H1 (cell line): ENCODE measurements around the gene CFAP65. TPM values are rescaled to one million over a fixed set of nuclear protein-coding genes. Genes with fewer than 3 reads are reported as not detected.
A peak's percentile ranks its signal among the peaks of the same experiment; 100 is the strongest.

Source experiments
- CTCF ChIA-PET: fragments of 300-600 bp; sonication (Branson Sonifier 250); formaldehyde crosslinking; loops from one replicate; lab custom pipeline; 2021; ENCODE audit not compliant: partially characterized antibody; lab: Charles Lee
- POLR2A ChIA-PET: fragments of 300-600 bp; sonication (Branson Sonifier 250); formaldehyde crosslinking; loops from one replicate; lab custom pipeline; 2021; ENCODE audit warnings: inconsistent platforms; ENCODE audit not compliant: partially characterized antibody; lab: Charles Lee
- DNase-seq, 2 experiments: peaks; one replicate each; pipeline versions ENCODE4 v3.0.0 to v3.0.0-alpha.2; 2010 to 2022; ENCODE audit warnings: low spot score in 2 of 2, low read depth in 1 of 2, mixed read lengths in 1 of 2
- FAIRE-seq: peaks from 2 replicates; lab custom pipeline; 2011; peaks lifted over from hg19 to GRCh38; lab: Jason Lieb, UNC
- H2AFZ ChIP-seq: 2 replicates; pipeline ENCODE4 v1.8.1; 2012; ENCODE audit warnings: low read length, inconsistent platforms
- H2AK5ac ChIP-seq: 2 replicates; pipeline ENCODE4 v1.6.1; 2013; ENCODE audit warnings: low read depth, low read length
- H2BK120ac ChIP-seq: replicated peaks from 2 replicates; pipeline ENCODE3; 2013; ENCODE audit warnings: low read depth, low read length, inconsistent platforms
- H2BK12ac ChIP-seq: 2 replicates; pipeline ENCODE4 v1.6.1; 2013; ENCODE audit warnings: low read depth, low read length
- H2BK15ac ChIP-seq: 2 replicates; pipeline ENCODE4 v1.6.1; 2013; ENCODE audit warnings: low read length
- H2BK20ac ChIP-seq: 2 replicates; pipeline ENCODE4 v1.6.1; 2013; ENCODE audit warnings: low read length
- H2BK5ac ChIP-seq: 2 replicates; pipeline ENCODE4 v1.6.1; 2013; ENCODE audit warnings: low read depth, low read length
- H3K14ac ChIP-seq: 2 replicates; pipeline ENCODE4 v1.6.1; 2013; ENCODE audit warnings: inconsistent platforms; ENCODE audit not compliant: insufficient read length
- H3K18ac ChIP-seq: 2 replicates; pipeline ENCODE4 v1.6.1; 2013; ENCODE audit warnings: low read length; ENCODE audit errors: extremely low read depth
- H3K23ac ChIP-seq: 2 replicates; pipeline ENCODE4 v1.6.1; 2013; ENCODE audit warnings: inconsistent platforms; ENCODE audit not compliant: insufficient read length
- H3K23me2 ChIP-seq: 2 replicates; pipeline ENCODE4 v1.6.1; 2013; ENCODE audit warnings: low read depth, low read length
- H3K27ac ChIP-seq: 2 replicates; pipeline ENCODE4 v1.6.1; 2011; ENCODE audit warnings: low read depth, low read length, inconsistent platforms
- H3K27me3 ChIP-seq, 4 experiments: replicated peaks in 1 of 4; 1 replicate in 1 of 4; 2 replicates in 3 of 4; pipeline versions ENCODE4 v1.6.1 to v1.8.1; 2011 to 2013; ENCODE audit warnings: low read length in 3 of 4, mild to moderate bottlenecking in 3 of 4, inconsistent platforms in 2 of 4, mixed read lengths in 2 of 4, moderate library complexity in 1 of 4; ENCODE audit not compliant: control insufficient read depth in 3 of 4, insufficient read depth in 3 of 4; ENCODE audit errors: extremely low read depth in 1 of 4
- H3K36me3 ChIP-seq, 4 experiments: 2 replicates each; pipeline versions ENCODE4 v1.6.1 to v1.8.1; 2011 to 2013; ENCODE audit warnings: mild to moderate bottlenecking in 4 of 4, low read length in 3 of 4, moderate library complexity in 2 of 4, control low read depth in 1 of 4, inconsistent platforms in 1 of 4; ENCODE audit not compliant: insufficient read depth in 4 of 4, control insufficient read depth in 2 of 4
- H3K4ac ChIP-seq: replicated peaks from 2 replicates; pipeline ENCODE3; 2013; ENCODE audit warnings: low read length, low read depth, mixed read lengths, inconsistent platforms; ENCODE audit not compliant: insufficient read length
- H3K4me1 ChIP-seq, 4 experiments: replicated peaks in 1 of 4; 1 replicate in 1 of 4; 2 replicates in 3 of 4; pipeline versions ENCODE4 v1.6.1 to v1.8.1; 2011 to 2013; ENCODE audit warnings: low read length in 3 of 4, inconsistent platforms in 2 of 4, mixed read lengths in 1 of 4; ENCODE audit not compliant: insufficient read depth in 4 of 4, control insufficient read depth in 3 of 4
- H3K4me2 ChIP-seq, 2 experiments: 2 replicates each; pipeline versions ENCODE4 v1.6.1 to v1.8.1; 2011 to 2013; ENCODE audit warnings: low read depth in 2 of 2, low read length in 2 of 2, control low read depth in 1 of 2, inconsistent platforms in 1 of 2, mild to moderate bottlenecking in 1 of 2; ENCODE audit not compliant: insufficient read depth in 1 of 2
- H3K4me3 ChIP-seq, 4 experiments: fragments of 200-600, 300-600 bp in 1 of 4; sonication (generic), shearing (Covaris generic), sonication (Bioruptor Twin) in 1 of 4; 2 replicates each; pipeline versions ENCODE4 v1.5.1 to v1.8.1; 2011 to 2016; ENCODE audit warnings: low read length in 4 of 4, low read depth in 3 of 4, control low read depth in 2 of 4, inconsistent platforms in 2 of 4, mild to moderate bottlenecking in 2 of 4, mixed read lengths in 1 of 4, moderate library complexity in 1 of 4; ENCODE audit not compliant: insufficient read depth in 2 of 4; ENCODE audit errors: extremely low read depth in 1 of 4
- H3K56ac ChIP-seq: replicated peaks from 2 replicates; pipeline ENCODE3; 2013; ENCODE audit warnings: low read depth, mild to moderate bottlenecking, mixed read lengths, low read length, inconsistent platforms; ENCODE audit not compliant: insufficient read length
- H3K79me1 ChIP-seq: 2 replicates; pipeline ENCODE4 v1.6.1; 2013; ENCODE audit warnings: low read depth, low read length, control low read depth
- H3K79me2 ChIP-seq, 2 experiments: 2 replicates each; pipeline versions ENCODE4 v1.6.1 to v1.8.1; 2012 to 2013; ENCODE audit warnings: low read length in 2 of 2, mild to moderate bottlenecking in 2 of 2, inconsistent platforms in 1 of 2; ENCODE audit not compliant: insufficient read depth in 2 of 2, control insufficient read depth in 1 of 2
- H3K9ac ChIP-seq, 4 experiments: replicated peaks in 1 of 4; 1 replicate in 1 of 4; 2 replicates in 3 of 4; pipeline versions ENCODE4 v1.6.1 to v1.8.1; 2011 to 2013; ENCODE audit warnings: low read depth in 3 of 4, low read length in 3 of 4, control low read depth in 2 of 4, mild to moderate bottlenecking in 2 of 4, moderate library complexity in 2 of 4, inconsistent platforms in 1 of 4; ENCODE audit errors: extremely low read depth in 1 of 4
- H3K9me3 ChIP-seq, 2 experiments: 2 replicates each; pipeline versions ENCODE4 v1.6.1 to v1.8.1; 2012 to 2013; ENCODE audit warnings: mild to moderate bottlenecking in 2 of 2, moderate library complexity in 2 of 2, control low read depth in 1 of 2, inconsistent platforms in 1 of 2, low read depth in 1 of 2, low read length in 1 of 2, mixed read lengths in 1 of 2; ENCODE audit not compliant: insufficient read depth in 2 of 2
- H4K20me1 ChIP-seq, 2 experiments: replicated peaks in 1 of 2; 2 replicates each; pipeline versions ENCODE3 to v1.8.1; 2011 to 2013; ENCODE audit warnings: inconsistent platforms in 2 of 2, low read length in 2 of 2, mild to moderate bottlenecking in 1 of 2; ENCODE audit not compliant: insufficient read depth in 2 of 2, control insufficient read depth in 1 of 2
- H4K5ac ChIP-seq: 2 replicates; pipeline ENCODE4 v1.6.1; 2013; ENCODE audit warnings: low read length, low read depth, mixed read lengths, inconsistent platforms; ENCODE audit not compliant: insufficient read length
- H4K8ac ChIP-seq: 2 replicates; pipeline ENCODE4 v1.8.0; 2013; ENCODE audit warnings: mild to moderate bottlenecking, moderate library complexity, low read length, inconsistent platforms; ENCODE audit not compliant: insufficient read depth; ENCODE audit errors: extremely low read depth
- H4K91ac ChIP-seq: replicated peaks from 2 replicates; pipeline ENCODE3; 2013; ENCODE audit warnings: low read length, mixed read lengths, inconsistent platforms; ENCODE audit not compliant: insufficient read length
- KDM1A ChIP-seq: fragments of 200-600, 300-600 bp; sonication (generic); IDR thresholded peaks from 2 replicates; pipeline ENCODE4 v1.7.1; 2016; ENCODE audit warnings: mild to moderate bottlenecking, low read length, borderline replicate concordance
- SAP30 ChIP-seq: fragments of 300-600 bp; sonication (generic); IDR thresholded peaks from 2 replicates; pipeline ENCODE4 v1.7.1; 2012; ENCODE audit warnings: low read length, moderate library complexity, mild to moderate bottlenecking, inconsistent platforms; ENCODE audit not compliant: insufficient read depth, insufficient replicate concordance
- SIN3A ChIP-seq, 2 experiments: IDR thresholded peaks in 1 of 2; conservative IDR thresholded peaks in 1 of 2; 2 replicates each; pipeline ENCODE4 v1.6.1; 2011 to 2012; ENCODE audit warnings: low read length in 2 of 2, improper control_type of control experiment in 1 of 2, low read depth in 1 of 2, mild to moderate bottlenecking in 1 of 2
- TAF7 ChIP-seq: optimal IDR thresholded peaks from 2 replicates; pipeline ENCODE3; 2011; ENCODE audit warnings: low read depth, mild to moderate bottlenecking, inconsistent platforms, low read length, moderate library complexity, borderline replicate concordance
- WGBS, 2 experiments: shearing (Covaris generic) in 1 of 2; methylation state at CpG; one replicate each; pipeline versions ENCODE4 v1.1.6 to v1.1.7; 2013 to 2015; ENCODE audit warnings: low lambda C conversion rate in 2 of 2, mixed read lengths in 2 of 2, inconsistent platforms in 1 of 2, low coverage in 1 of 2, missing lambda C conversion rate in 1 of 2; ENCODE audit not compliant: insufficient replicate concordance in 2 of 2, insufficient coverage in 1 of 2, insufficient read length in 1 of 2; ENCODE audit errors: extremely low coverage in 1 of 2, missing lambda C conversion rate in 1 of 2; 5-methylcytosine and 5-hydroxymethylcytosine counted together
- polyA plus RNA-seq, 7 experiments: library from polyadenylated mRNA; depleted of rRNA in 3 of 7; stranded (reverse) in 5 of 7; unstranded in 2 of 7; fragments of >200 nt in 5 of 7; fragments of 200-250 nt in 2 of 7; gene quantifications; 1 replicate in 5 of 7; 2 replicates in 1 of 7; 4 replicates in 1 of 7; pipeline versions ENCODE4 v1.2.1 to v1.2.3, GENCODE V29; 2011 to 2013; ENCODE audit warnings: missing spikeins in 2 of 7, mixed read lengths in 2 of 7
- total RNA-seq: library from RNA; stranded (reverse); fragmentation: NEBNext Ultra II Directional; extraction: Animal tissue kit (Norgen Biotek cat#: 25700); gene quantifications from 2 replicates; pipeline ENCODE4 v1.2.1, GENCODE V29; 2021

Gene CFAP65
- total and polyA plus RNA-seq, 2 of the 8 experiments (the other 6 are each of a cell fraction or from before 2014, with no cell fraction given), result 0.19 to 0.45 TPM

DNA sequence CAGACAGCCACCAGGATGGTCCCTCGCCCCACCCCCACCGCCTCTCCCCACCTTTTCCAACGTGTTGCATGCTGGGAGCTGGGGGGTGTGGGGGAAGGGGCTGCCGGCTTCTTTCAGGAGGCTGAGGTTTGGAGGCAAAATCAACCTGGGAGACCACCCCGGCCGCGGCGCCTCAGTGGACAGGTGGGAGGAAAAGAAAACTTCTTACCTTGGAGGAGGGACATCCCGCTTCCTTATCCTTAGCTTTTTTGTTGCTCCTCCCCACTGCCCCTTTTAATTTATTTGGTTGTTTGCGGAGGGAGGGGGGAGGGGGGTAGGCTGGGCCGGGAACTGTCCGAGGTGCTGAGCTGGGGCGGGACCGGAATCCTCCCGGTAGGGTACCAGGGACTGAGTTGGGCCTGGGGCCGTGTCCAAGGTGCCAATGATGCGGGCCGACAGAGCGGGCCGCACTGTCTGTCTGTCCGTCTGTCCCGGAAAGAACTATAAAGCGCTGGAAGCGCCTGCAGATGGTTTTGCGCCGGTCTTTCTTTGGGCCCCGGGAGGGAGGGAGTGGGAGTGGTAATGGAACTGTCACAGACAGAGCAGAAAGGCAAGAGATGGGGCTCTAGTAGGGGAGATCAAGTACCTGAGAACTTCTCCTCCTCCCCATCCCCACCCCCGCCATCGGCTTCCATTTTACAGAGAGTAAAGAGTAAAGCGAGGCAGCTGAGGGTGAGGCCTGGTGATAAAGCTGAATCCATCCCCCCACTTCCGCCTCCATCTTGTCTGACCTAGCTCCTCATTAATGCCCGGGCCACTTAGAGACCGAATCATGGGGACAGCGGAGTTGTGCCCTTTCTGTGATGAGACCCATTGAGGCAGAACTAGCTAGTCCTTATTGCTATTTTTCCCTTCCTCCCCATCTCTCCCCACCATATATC lies 79.4 kb downstream of the CFAP65 start:
- no peak overlapping the region for H2BK12ac ChIP-seq
- no peak overlapping the region for H4K8ac ChIP-seq
- peak overlapping the region in 3 of 4 experiments; percentile 17 to 68 (median 24); a peak in 5 of 8 replicates for H3K4me3 ChIP-seq
- peak in 1 of 2 experiments; percentile 80 for DNase-seq
- no peak for FAIRE-seq
- H4K20me1 ChIP-seq, result peaks cover 2 to 12% of the 10 kb centered on the region in 2 experiments
- no peaks in the 10 kb centered on the region for H3K79me1 ChIP-seq
- no peak overlapping the region for H3K27ac ChIP-seq
- H4K5ac ChIP-seq, result no peak overlapping the region
- TF ChIP-seq TAF7 (peak; percentile 32), SIN3A (conservative IDR thresholded peaks at IDR 0.05 in 1 of 2, IDR thresholded peaks at IDR 0.05 in 1 of 2; ENCODE audit: low read depth in 1 of 2, low read length in 2 of 2) (peak in 1 of 2 experiments; percentile 84; a peak in 1 of 4 replicates), SAP30 (peak; percentile 45), KDM1A (no peak)
- 43% methylated on average over 22 of the region's 34 CpGs; no CpG with 5 or more reads in 1 of the 2 experiments for WGBS, 2 experiments
- ChIA-PET POLR2A (interaction anchor here (1.1 kb wide), 1 partner anchor 17 kb away, joined by 3 read pairs; no protein-coding TSS in a partner anchor), CTCF (interaction anchor here (0.7 to 2.1 kb wide), 9 partner anchors 10 to 494 kb away, joined by 3 to 7 read pairs (median 4); no protein-coding TSS in a partner anchor)
- no peak overlapping the region for H2BK120ac ChIP-seq
- no peak overlapping the region for H2BK5ac ChIP-seq
- no peak overlapping the region for H3K56ac ChIP-seq
- peaks cover 0 to 15% (median 0%) of the 10 kb centered on the region in 4 experiments; a peak in 1 of 8 replicates for H3K36me3 ChIP-seq
- no peak overlapping the region for H3K18ac ChIP-seq
- H3K9ac ChIP-seq, result no peak overlapping the region
- H3K23me2 ChIP-seq, result peaks cover 12% of the 10 kb centered on the region
- H3K27me3 ChIP-seq, result peaks cover 31 to 52% (median 49%) of the 10 kb centered on the region in 4 experiments
- no peaks in the 10 kb centered on the region for H3K79me2 ChIP-seq
- peaks cover 15 to 33% (median 20%) of the 10 kb centered on the region in 4 experiments for H3K4me1 ChIP-seq
- H3K14ac ChIP-seq, result no peak overlapping the region
- no peak overlapping the region for H3K23ac ChIP-seq
- H3K9me3 ChIP-seq, result peaks cover 0 to 2% of the 10 kb centered on the region in 2 experiments; a peak in 1 of 4 replicates
- no peak overlapping the region for H2BK20ac ChIP-seq
- H3K4ac ChIP-seq, result no peak overlapping the region
- H2AK5ac ChIP-seq, result no peak overlapping the region; the same call in 1 of the 2 replicates
- H3K4me2 ChIP-seq, result peak overlapping the region; percentile 84 to 95
- no peak overlapping the region for H2AFZ ChIP-seq
- no peak overlapping the region for H4K91ac ChIP-seq
- H2BK15ac ChIP-seq, result no peak overlapping the region
